ENCODE results near the gene PIP5KL1. TPM values are rescaled to one million over a fixed set of nuclear protein-coding genes. Genes with fewer than 3 reads are reported as not detected.

Gene PIP5KL1
- total and polyA plus RNA-seq, 2 experiments from 2014 or later, result 0.89 to 3.4 TPM

- peak overlapping the region; percentile 87 for H3K27ac ChIP-seq
- no peak for TF ChIP-seq CTCF (IDR thresholded peaks at IDR 0.05; ENCODE audit: low read depth, low read length)
- peaks cover 25% of the 10 kb centered on the region for H3K4me1 ChIP-seq (ENCODE audit: low read depth)
- no peaks in the 10 kb centered on the region for H3K27me3 ChIP-seq
- no peak for DNase-seq (ENCODE audit: low read depth in 1 of 2, low spot score in 1 of 2)
- no peaks in the 10 kb centered on the region for H3K9me3 ChIP-seq (ENCODE audit: low read depth)
- H3K36me3 ChIP-seq, result no peaks in the 10 kb centered on the region
- H3K4me3 ChIP-seq, result no peak overlapping the region
Observed at GRCh38 chr9:127961155-127961490, 30.5 kb upstream of the PIP5KL1 start.

GRCh38 chr9:127960410-127961154, 30.0 kb upstream of the PIP5KL1 start:
- H3K27ac ChIP-seq, result peak overlapping the region; percentile 87
- no peaks in the 10 kb centered on the region for H3K9me3 ChIP-seq (ENCODE audit: low read depth)
- no peaks in the 10 kb centered on the region for H3K36me3 ChIP-seq
- H3K4me1 ChIP-seq (ENCODE audit: low read depth), result peaks cover 25% of the 10 kb centered on the region
- no peak for DNase-seq (ENCODE audit: low read depth in 1 of 2, low spot score in 1 of 2)
- H3K4me3 ChIP-seq, result no peak overlapping the region
- no peak for TF ChIP-seq CTCF (IDR thresholded peaks at IDR 0.05; ENCODE audit: low read depth, low read length)
- no peaks in the 10 kb centered on the region for H3K27me3 ChIP-seq

GRCh38 chr9:127959841-127960409, 29.3 kb upstream of the PIP5KL1 start:
- no peaks in the 10 kb centered on the region for H3K9me3 ChIP-seq (ENCODE audit: low read depth)
- no peaks in the 10 kb centered on the region for H3K36me3 ChIP-seq
- no peak for DNase-seq (ENCODE audit: low read depth in 1 of 2, low spot score in 1 of 2)
- H3K27me3 ChIP-seq, result no peaks in the 10 kb centered on the region
- TF ChIP-seq CTCF (IDR thresholded peaks at IDR 0.05; ENCODE audit: low read depth, low read length), result no peak
- H3K4me3 ChIP-seq, result no peak overlapping the region
- H3K4me1 ChIP-seq (ENCODE audit: low read depth), result peaks cover 20% of the 10 kb centered on the region
- peak overlapping the region; percentile 87 for H3K27ac ChIP-seq

- no peak for TF ChIP-seq CTCF (IDR thresholded peaks at IDR 0.05; ENCODE audit: low read depth, low read length)
- H3K9me3 ChIP-seq (ENCODE audit: low read depth), result no peaks in the 10 kb centered on the region
- H3K27me3 ChIP-seq, result no peaks in the 10 kb centered on the region
- H3K4me1 ChIP-seq (ENCODE audit: low read depth), result peaks cover 20% of the 10 kb centered on the region
- no peak overlapping the region for H3K4me3 ChIP-seq
- H3K36me3 ChIP-seq, result no peaks in the 10 kb centered on the region
- no peak overlapping the region for H3K27ac ChIP-seq
- no peak for DNase-seq (ENCODE audit: low read depth in 1 of 2, low spot score in 1 of 2)
Observed at GRCh38 chr9:127959398-127959797, 28.8 kb upstream of the PIP5KL1 start.

- no peak for TF ChIP-seq CTCF (IDR thresholded peaks at IDR 0.05; ENCODE audit: low read depth, low read length)
- H3K36me3 ChIP-seq, result no peaks in the 10 kb centered on the region
- DNase-seq (ENCODE audit: low read depth in 1 of 2, low spot score in 1 of 2), result no peak
- H3K9me3 ChIP-seq (ENCODE audit: low read depth), result no peaks in the 10 kb centered on the region
- H3K27ac ChIP-seq, result no peak overlapping the region
- no peak overlapping the region for H3K4me3 ChIP-seq
- no peaks in the 10 kb centered on the region for H3K27me3 ChIP-seq
- H3K4me1 ChIP-seq (ENCODE audit: low read depth), result peaks cover 20% of the 10 kb centered on the region
Observed at GRCh38 chr9:127958728-127959127, 28.2 kb upstream of the PIP5KL1 start.

Data from cardiac muscle cell (in vitro differentiated cells and primary cell).